OCI-LY1 (cell line): ENCODE data around the gene USP13.

Experiments
- H2AFZ ChIP-seq: fragments of 200-600 bp; sonication (generic), shearing (Covaris generic); 2 replicates; pipeline ENCODE4 v1.6.0; 2014; ENCODE audit warnings: antibody characterized with exemption, mild to moderate bottlenecking, low read length
- H3F3A ChIP-seq: fragments of 200-600 bp; sonication (generic), shearing (Covaris generic); 2 replicates; pipeline ENCODE4 v1.6.0; 2014; ENCODE audit warnings: mild to moderate bottlenecking, antibody characterized with exemption, low read length, moderate library complexity; ENCODE audit not compliant: insufficient read depth
- H3K27ac ChIP-seq: fragments of 200-600 bp; sonication (generic); 2 replicates; pipeline ENCODE4 v1.5.1; 2014; ENCODE audit warnings: low read length, mixed run types, mild to moderate bottlenecking, low read depth; ENCODE audit not compliant: poor library complexity, severe bottlenecking
- H3K27me3 ChIP-seq: fragments of 200-600 bp; sonication (generic); 2 replicates; pipeline ENCODE4 v1.6.0; 2014; ENCODE audit warnings: antibody characterized with exemption, mild to moderate bottlenecking, low read length, moderate library complexity; ENCODE audit not compliant: insufficient read depth
- H3K36me3 ChIP-seq: fragments of 200-600 bp; sonication (generic); 2 replicates; pipeline ENCODE4 v1.6.1; 2014; ENCODE audit warnings: mild to moderate bottlenecking, antibody characterized with exemption, low read length, moderate library complexity, mixed read lengths; ENCODE audit not compliant: insufficient read depth
- H3K4me1 ChIP-seq: fragments of 200-600 bp; sonication (generic); 2 replicates; pipeline ENCODE4 v1.5.1; 2014; ENCODE audit warnings: mild to moderate bottlenecking, low read length, moderate library complexity; ENCODE audit not compliant: insufficient read depth, severe bottlenecking
- H3K4me2 ChIP-seq: fragments of 200-600 bp; sonication (generic), shearing (Covaris generic); 2 replicates; pipeline ENCODE4 v1.6.1; 2014; ENCODE audit warnings: low read length
- H3K4me3 ChIP-seq: fragments of 200-600 bp; sonication (generic); 2 replicates; pipeline ENCODE4 v1.5.1; 2014; ENCODE audit warnings: low read length, low read depth, mild to moderate bottlenecking, mixed read lengths; ENCODE audit not compliant: poor library complexity, severe bottlenecking
- H3K79me2 ChIP-seq: fragments of 200-600 bp; shearing (Covaris generic); 2 replicates; pipeline ENCODE4 v1.6.1; 2016; ENCODE audit warnings: mixed run types, low read length, mixed read lengths; ENCODE audit not compliant: insufficient read depth
- H3K9ac ChIP-seq: fragments of 200-600 bp; sonication (generic), shearing (Covaris generic); 2 replicates; pipeline ENCODE4 v1.6.1; 2014; ENCODE audit warnings: mild to moderate bottlenecking, low read length, mixed read lengths
- H3K9me2 ChIP-seq: fragments of 200-600 bp; sonication (generic), shearing (Covaris generic); 2 replicates; pipeline ENCODE4 v1.6.1; 2014; ENCODE audit warnings: low read depth, mild to moderate bottlenecking, low read length, mixed read lengths
- H3K9me3 ChIP-seq: fragments of 200-600 bp; shearing (Covaris generic); 2 replicates; pipeline ENCODE4 v1.6.1; 2014; ENCODE audit warnings: low read length, mixed read lengths
- H4K20me1 ChIP-seq: fragments of 200-600 bp; sonication (generic), shearing (Covaris generic); 2 replicates; pipeline ENCODE4 v1.6.0; 2016; ENCODE audit warnings: mild to moderate bottlenecking, low read length; ENCODE audit not compliant: insufficient read depth
- EZH2 ChIP-seq: fragments of 200-600 bp; sonication (generic), shearing (Covaris generic); IDR thresholded peaks from 2 replicates; pipeline ENCODE4 v1.8.0; 2017; ENCODE audit warnings: borderline replicate concordance, mixed run types, mild to moderate bottlenecking, antibody characterized with exemption, low read length, moderate library complexity, mixed read lengths
- TF ChIP-seq, protein P1 (sequence below): fragments of 200-600 bp; sonication (generic), shearing (Covaris generic); IDR thresholded peaks from 2 replicates; pipeline ENCODE4 v1.5.1; 2017; ENCODE audit warnings: mild to moderate bottlenecking, antibody characterized with exemption, low read length, moderate library complexity, mixed read lengths

The USP13 gene

DNA sequence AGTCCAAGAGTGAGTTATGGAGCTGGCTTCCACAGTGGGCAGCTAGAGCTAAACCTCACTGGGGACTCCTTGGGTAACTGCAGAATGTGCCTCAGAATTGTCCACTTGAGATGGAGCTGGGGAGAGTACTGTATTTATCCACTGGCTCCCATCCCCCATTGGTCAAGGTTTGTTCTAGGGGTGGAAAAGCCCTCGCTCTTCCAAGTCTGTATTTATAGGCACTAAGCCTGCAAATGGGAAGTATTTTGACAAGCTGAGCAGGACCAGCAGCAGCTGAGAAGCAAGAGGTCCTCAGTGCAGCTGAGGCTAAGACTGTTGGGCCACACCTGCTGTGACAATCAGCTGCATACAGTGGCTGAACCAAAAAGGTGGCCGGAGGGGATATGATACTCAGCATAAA is 5.8 kb downstream of the USP13 start:
- Histone ChIP-seq H2AFZ (no peak overlapping the region), H3K27ac (no peak overlapping the region), H3K4me1 (peaks cover 37% of the 10 kb centered on the region), H3K36me3 (peaks cover 14% of the 10 kb centered on the region), H3K9me3 (no peaks in the 10 kb centered on the region), H3K79me2 (peaks cover 97% of the 10 kb centered on the region), H4K20me1 (no peaks in the 10 kb centered on the region), H3K27me3 (no peaks in the 10 kb centered on the region), H3F3A (no peaks in the 10 kb centered on the region), H3K4me3 (no peak overlapping the region), H3K9me2 (no peaks in the 10 kb centered on the region), H3K9ac (no peak overlapping the region), H3K4me2 (no peak overlapping the region)
- TF ChIP-seq, protein P1, sequence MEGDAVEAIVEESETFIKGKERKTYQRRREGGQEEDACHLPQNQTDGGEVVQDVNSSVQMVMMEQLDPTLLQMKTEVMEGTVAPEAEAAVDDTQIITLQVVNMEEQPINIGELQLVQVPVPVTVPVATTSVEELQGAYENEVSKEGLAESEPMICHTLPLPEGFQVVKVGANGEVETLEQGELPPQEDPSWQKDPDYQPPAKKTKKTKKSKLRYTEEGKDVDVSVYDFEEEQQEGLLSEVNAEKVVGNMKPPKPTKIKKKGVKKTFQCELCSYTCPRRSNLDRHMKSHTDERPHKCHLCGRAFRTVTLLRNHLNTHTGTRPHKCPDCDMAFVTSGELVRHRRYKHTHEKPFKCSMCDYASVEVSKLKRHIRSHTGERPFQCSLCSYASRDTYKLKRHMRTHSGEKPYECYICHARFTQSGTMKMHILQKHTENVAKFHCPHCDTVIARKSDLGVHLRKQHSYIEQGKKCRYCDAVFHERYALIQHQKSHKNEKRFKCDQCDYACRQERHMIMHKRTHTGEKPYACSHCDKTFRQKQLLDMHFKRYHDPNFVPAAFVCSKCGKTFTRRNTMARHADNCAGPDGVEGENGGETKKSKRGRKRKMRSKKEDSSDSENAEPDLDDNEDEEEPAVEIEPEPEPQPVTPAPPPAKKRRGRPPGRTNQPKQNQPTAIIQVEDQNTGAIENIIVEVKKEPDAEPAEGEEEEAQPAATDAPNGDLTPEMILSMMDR = no peak
- TF ChIP-seq EZH2 = no peak

DNA sequence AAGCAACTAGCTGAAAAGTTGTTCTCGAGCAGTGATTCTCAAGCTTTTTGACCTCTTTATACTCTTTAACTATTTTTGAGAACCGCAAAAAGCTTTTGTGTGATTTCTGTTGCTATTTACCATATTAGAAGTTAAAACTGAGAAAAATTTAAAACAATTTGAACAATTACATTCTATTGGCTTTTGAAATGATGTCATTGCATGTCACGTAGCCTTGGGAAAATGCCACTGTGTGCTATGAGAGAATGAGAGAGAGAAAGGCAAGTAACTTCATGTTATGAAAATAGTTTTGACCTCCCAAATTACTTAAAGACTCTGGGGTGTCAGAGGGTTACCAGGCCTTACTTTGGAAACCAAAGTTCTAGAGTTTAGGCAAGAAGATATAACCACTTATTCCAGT is 8.0 kb downstream of the USP13 start:
- H3K4me1 ChIP-seq = peaks cover 24% of the 10 kb centered on the region
- H3K4me3 ChIP-seq = no peak overlapping the region
- peaks cover 11% of the 10 kb centered on the region for H3K36me3 ChIP-seq
- no peaks in the 10 kb centered on the region for H4K20me1 ChIP-seq
- no peaks in the 10 kb centered on the region for H3F3A ChIP-seq
- no peaks in the 10 kb centered on the region for H3K9me2 ChIP-seq
- H3K27me3 ChIP-seq = no peaks in the 10 kb centered on the region
- no peaks in the 10 kb centered on the region for H3K9me3 ChIP-seq
- H3K79me2 ChIP-seq = peaks cover 99% of the 10 kb centered on the region
- TF ChIP-seq EZH2 = no peak
- TF ChIP-seq, protein P1 = no peak
- H2AFZ ChIP-seq = no peak overlapping the region
- H3K9ac ChIP-seq = 0 out of 2 replicates have a peak overlapping the region, but pooled peaks have one; percentile 2
- H3K27ac ChIP-seq = no peak overlapping the region
- 0 out of 2 replicates have a peak overlapping the region, but pooled peaks have one; percentile 1 for H3K4me2 ChIP-seq

DNA sequence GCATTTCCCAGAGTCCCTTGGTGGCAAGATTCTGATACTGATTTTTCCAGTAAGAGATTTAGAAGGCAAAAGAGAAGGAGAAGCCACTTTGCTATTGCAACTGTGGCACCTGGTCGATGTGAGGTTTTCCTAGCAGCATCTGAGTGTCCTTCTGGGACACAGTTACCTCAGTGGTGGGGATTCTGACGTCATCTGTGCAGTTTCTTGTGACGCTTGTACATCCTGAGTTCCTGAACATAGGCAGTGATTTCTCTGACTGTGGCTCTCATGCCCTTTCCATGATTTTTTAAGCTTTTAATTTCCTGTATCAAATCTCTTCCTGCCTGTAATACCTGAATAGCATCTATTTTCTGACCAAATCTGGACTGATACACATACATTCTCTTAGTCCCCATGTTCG is 8.9 kb downstream of the USP13 start:
- Histone ChIP-seq H3K9me2 (no peaks in the 10 kb centered on the region), H3K4me3 (no peak overlapping the region), H3K27ac (no peak overlapping the region), H2AFZ (no peak overlapping the region), H3K27me3 (no peaks in the 10 kb centered on the region), H3F3A (no peaks in the 10 kb centered on the region), H3K36me3 (peaks cover 2% of the 10 kb centered on the region), H3K9me3 (no peaks in the 10 kb centered on the region), H4K20me1 (no peaks in the 10 kb centered on the region), H3K9ac (no peak overlapping the region), H3K4me1 (peaks cover 29% of the 10 kb centered on the region), H3K4me2 (no peak overlapping the region), H3K79me2 (peaks cover 99% of the 10 kb centered on the region)
- TF ChIP-seq, protein P1 = no peak
- no peak for TF ChIP-seq EZH2
